Hepatocyte (in vitro differentiated cells): ENCODE measurements around the gene NEDD4.
"Not testable (repeated sequence)": the region's sequence is repeated elsewhere in the genome, so short reads cannot be mapped to it uniquely, and the experiment has no call there.

ENCODE experiments used
- EZH2phosphoT487 ChIP-seq: fragments of 200-600 bp; sonication (generic); IDR thresholded peaks from one replicate; pipeline ENCODE4 v1.6.1; 2018; ENCODE audit warnings: antibody characterized with exemption, mild to moderate bottlenecking, low read depth, moderate library complexity; ENCODE audit not compliant: unreplicated experiment, severe bottlenecking
- TF ChIP-seq, protein P1 (sequence below): fragments of 200-600 bp; sonication (generic); IDR thresholded peaks from 2 replicates; pipeline ENCODE4 v1.5.1; 2016; ENCODE audit warnings: antibody characterized with exemption, mild to moderate bottlenecking; ENCODE audit not compliant: poor library complexity

- TF ChIP-seq, protein P1, sequence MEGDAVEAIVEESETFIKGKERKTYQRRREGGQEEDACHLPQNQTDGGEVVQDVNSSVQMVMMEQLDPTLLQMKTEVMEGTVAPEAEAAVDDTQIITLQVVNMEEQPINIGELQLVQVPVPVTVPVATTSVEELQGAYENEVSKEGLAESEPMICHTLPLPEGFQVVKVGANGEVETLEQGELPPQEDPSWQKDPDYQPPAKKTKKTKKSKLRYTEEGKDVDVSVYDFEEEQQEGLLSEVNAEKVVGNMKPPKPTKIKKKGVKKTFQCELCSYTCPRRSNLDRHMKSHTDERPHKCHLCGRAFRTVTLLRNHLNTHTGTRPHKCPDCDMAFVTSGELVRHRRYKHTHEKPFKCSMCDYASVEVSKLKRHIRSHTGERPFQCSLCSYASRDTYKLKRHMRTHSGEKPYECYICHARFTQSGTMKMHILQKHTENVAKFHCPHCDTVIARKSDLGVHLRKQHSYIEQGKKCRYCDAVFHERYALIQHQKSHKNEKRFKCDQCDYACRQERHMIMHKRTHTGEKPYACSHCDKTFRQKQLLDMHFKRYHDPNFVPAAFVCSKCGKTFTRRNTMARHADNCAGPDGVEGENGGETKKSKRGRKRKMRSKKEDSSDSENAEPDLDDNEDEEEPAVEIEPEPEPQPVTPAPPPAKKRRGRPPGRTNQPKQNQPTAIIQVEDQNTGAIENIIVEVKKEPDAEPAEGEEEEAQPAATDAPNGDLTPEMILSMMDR = not testable (repeated sequence)
- not testable (repeated sequence) for TF ChIP-seq EZH2phosphoT487
These were observed 125.1 kb downstream of the NEDD4 start for GRCh38 chr15:55868291-55868690.
